Activated naive CD8-positive, alpha-beta T cell treated with anti-CD3 and anti-CD28 coated beads, Interleukin-2, amount 50 U/mL, for 24 hours (primary cell): ENCODE measurements around the gene COL18A1.

ENCODE experiments used
- ATAC-seq: fragments of 150-1000 bp; cut with Tn5 transposase; one replicate; pipeline ENCODE4 v1.10.0; 2021
- DNase-seq: peaks from one replicate; pipeline ENCODE4 v3.0.0; 2021
- H3K27ac Mint-ChIP-seq: one replicate; pipeline ENCODE4 v1.8.0; 2021; ENCODE audit warnings: mild to moderate bottlenecking, mixed read lengths
- H3K27me3 Mint-ChIP-seq: one replicate; pipeline ENCODE4 v1.8.0; 2021; ENCODE audit warnings: mixed read lengths
- H3K36me3 Mint-ChIP-seq: one replicate; pipeline ENCODE4 v1.8.0; 2021; ENCODE audit warnings: low read depth, mixed read lengths
- H3K4me1 Mint-ChIP-seq: one replicate; pipeline ENCODE4 v1.8.0; 2021; ENCODE audit warnings: mixed read lengths
- H3K4me3 Mint-ChIP-seq: one replicate; pipeline ENCODE4 v1.8.0; 2021; ENCODE audit warnings: mild to moderate bottlenecking, moderate library complexity, mixed read lengths
- H3K9me3 Mint-ChIP-seq: one replicate; pipeline ENCODE4 v1.8.0; 2021; ENCODE audit warnings: mixed read lengths

The COL18A1 gene

GRCh38 chr21:45416620-45417019 lies 11.7 kb downstream of the COL18A1 start:
- H3K4me1 Mint-ChIP-seq = no peaks in the 10 kb centered on the region
- peaks cover 2% of the 10 kb centered on the region for H3K27me3 Mint-ChIP-seq
- no peaks in the 10 kb centered on the region for H3K9me3 Mint-ChIP-seq
- DNase-seq = no peak
- no peaks in the 10 kb centered on the region for H3K36me3 Mint-ChIP-seq
- H3K4me3 Mint-ChIP-seq = no peak overlapping the region
- ATAC-seq = no peak
- H3K27ac Mint-ChIP-seq = no peak overlapping the region

GRCh38 chr21:45417256-45417950 lies 12.4 kb downstream of the COL18A1 start:
- H3K36me3 Mint-ChIP-seq = no peaks in the 10 kb centered on the region
- H3K9me3 Mint-ChIP-seq = no peaks in the 10 kb centered on the region
- no peak overlapping the region for H3K4me3 Mint-ChIP-seq
- no peaks in the 10 kb centered on the region for H3K4me1 Mint-ChIP-seq
- H3K27ac Mint-ChIP-seq = no peak overlapping the region
- ATAC-seq (no peak), DNase-seq (no peak)
- H3K27me3 Mint-ChIP-seq = peaks cover 2% of the 10 kb centered on the region

- no peak overlapping the region for H3K27ac Mint-ChIP-seq
- H3K27me3 Mint-ChIP-seq = peaks cover 2% of the 10 kb centered on the region
- ATAC-seq (no peak), DNase-seq (no peak)
- no peaks in the 10 kb centered on the region for H3K9me3 Mint-ChIP-seq
- no peaks in the 10 kb centered on the region for H3K36me3 Mint-ChIP-seq
- no peak overlapping the region for H3K4me3 Mint-ChIP-seq
- no peaks in the 10 kb centered on the region for H3K4me1 Mint-ChIP-seq
These were observed 13.0 kb downstream of the COL18A1 start for GRCh38 chr21:45417951-45418300.

GRCh38 chr21:45418301-45419071 lies 13.5 kb downstream of the COL18A1 start:
- no peaks in the 10 kb centered on the region for H3K4me1 Mint-ChIP-seq
- no peak for DNase-seq
- no peak overlapping the region for H3K27ac Mint-ChIP-seq
- H3K36me3 Mint-ChIP-seq = no peaks in the 10 kb centered on the region
- H3K9me3 Mint-ChIP-seq = no peaks in the 10 kb centered on the region
- peaks cover 2% of the 10 kb centered on the region for H3K27me3 Mint-ChIP-seq
- no peak overlapping the region for H3K4me3 Mint-ChIP-seq
- ATAC-seq = no peak

- H3K27me3 Mint-ChIP-seq = peaks cover 2% of the 10 kb centered on the region
- no peaks in the 10 kb centered on the region for H3K4me1 Mint-ChIP-seq
- no peak for ATAC-seq
- no peaks in the 10 kb centered on the region for H3K36me3 Mint-ChIP-seq
- H3K9me3 Mint-ChIP-seq = no peaks in the 10 kb centered on the region
- no peak overlapping the region for H3K4me3 Mint-ChIP-seq
- no peak overlapping the region for H3K27ac Mint-ChIP-seq
- no peak for DNase-seq
These were observed 14.2 kb downstream of the COL18A1 start for GRCh38 chr21:45419162-45419561.

GRCh38 chr21:45420061-45421041 lies 15.4 kb downstream of the COL18A1 start:
- Mint-ChIP-seq H3K4me3 (no peak overlapping the region), H3K4me1 (no peaks in the 10 kb centered on the region), H3K27ac (no peak overlapping the region), H3K36me3 (no peaks in the 10 kb centered on the region), H3K27me3 (peaks cover 2% of the 10 kb centered on the region), H3K9me3 (no peaks in the 10 kb centered on the region)
- DNase-seq = no peak
- no peak for ATAC-seq

- H3K4me3 Mint-ChIP-seq = no peak overlapping the region
- DNase-seq (no peak), ATAC-seq (no peak)
- no peak overlapping the region for H3K27ac Mint-ChIP-seq
- H3K27me3 Mint-ChIP-seq = peaks cover 2% of the 10 kb centered on the region
- no peaks in the 10 kb centered on the region for H3K4me1 Mint-ChIP-seq
- no peaks in the 10 kb centered on the region for H3K9me3 Mint-ChIP-seq
- H3K36me3 Mint-ChIP-seq = no peaks in the 10 kb centered on the region
These were observed 16.3 kb downstream of the COL18A1 start for GRCh38 chr21:45421071-45421845.

- Mint-ChIP-seq H3K9me3 (no peaks in the 10 kb centered on the region), H3K4me3 (no peak overlapping the region), H3K4me1 (no peaks in the 10 kb centered on the region), H3K27ac (no peak overlapping the region), H3K27me3 (peaks cover 2% of the 10 kb centered on the region), H3K36me3 (no peaks in the 10 kb centered on the region)
- no peak for DNase-seq
- ATAC-seq = peak; percentile 20
These were observed 17.1 kb downstream of the COL18A1 start for GRCh38 chr21:45421846-45422775.

DNA sequence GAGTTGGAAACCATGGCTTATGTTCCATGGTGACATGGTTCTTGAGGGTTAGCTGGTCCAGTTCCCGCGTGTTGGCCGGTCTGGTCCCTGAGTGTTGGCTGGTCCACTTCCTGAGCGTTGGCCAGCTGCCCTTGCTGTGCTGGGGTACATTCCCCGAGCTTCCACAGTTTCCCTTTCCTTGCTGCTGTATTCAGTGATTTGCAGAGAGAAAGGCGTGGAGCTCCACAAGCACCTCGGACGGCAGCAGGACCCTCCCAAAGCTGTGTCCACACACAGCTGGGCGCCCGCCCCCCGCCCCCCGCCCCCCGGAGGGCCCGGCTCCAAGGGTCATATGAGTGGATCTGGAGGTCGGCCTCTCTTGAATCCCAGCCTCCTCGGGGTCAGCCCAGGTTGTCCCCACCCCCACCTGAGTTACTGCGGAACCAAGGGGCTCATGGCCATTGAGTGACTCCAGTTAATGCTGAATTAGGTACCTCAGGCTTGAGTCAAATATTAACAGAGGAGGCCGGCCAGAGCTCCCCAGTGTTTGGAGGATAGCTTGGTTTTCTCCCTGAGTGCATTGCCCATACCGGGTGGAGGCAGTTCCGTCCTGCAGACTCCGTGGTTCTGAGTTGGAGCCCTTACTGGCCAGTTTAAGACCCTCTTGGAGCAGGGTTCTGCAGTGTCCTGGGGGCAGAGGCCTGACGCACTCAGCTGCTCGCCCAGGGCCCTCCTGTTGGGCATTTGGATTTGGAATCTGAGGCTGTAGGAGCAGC lies 18.4 kb downstream of the COL18A1 start:
- peaks cover 2% of the 10 kb centered on the region for H3K27me3 Mint-ChIP-seq
- no peaks in the 10 kb centered on the region for H3K36me3 Mint-ChIP-seq
- no peak for DNase-seq
- ATAC-seq = no peak
- H3K4me3 Mint-ChIP-seq = no peak overlapping the region
- H3K27ac Mint-ChIP-seq = no peak overlapping the region
- no peaks in the 10 kb centered on the region for H3K4me1 Mint-ChIP-seq
- H3K9me3 Mint-ChIP-seq = no peaks in the 10 kb centered on the region

- no peak overlapping the region for H3K27ac Mint-ChIP-seq
- H3K36me3 Mint-ChIP-seq = no peaks in the 10 kb centered on the region
- H3K9me3 Mint-ChIP-seq = no peaks in the 10 kb centered on the region
- no peak overlapping the region for H3K4me3 Mint-ChIP-seq
- ATAC-seq (no peak), DNase-seq (no peak)
- H3K4me1 Mint-ChIP-seq = no peaks in the 10 kb centered on the region
- no peaks in the 10 kb centered on the region for H3K27me3 Mint-ChIP-seq
These were observed 19.2 kb downstream of the COL18A1 start for GRCh38 chr21:45423968-45424853.

DNA sequence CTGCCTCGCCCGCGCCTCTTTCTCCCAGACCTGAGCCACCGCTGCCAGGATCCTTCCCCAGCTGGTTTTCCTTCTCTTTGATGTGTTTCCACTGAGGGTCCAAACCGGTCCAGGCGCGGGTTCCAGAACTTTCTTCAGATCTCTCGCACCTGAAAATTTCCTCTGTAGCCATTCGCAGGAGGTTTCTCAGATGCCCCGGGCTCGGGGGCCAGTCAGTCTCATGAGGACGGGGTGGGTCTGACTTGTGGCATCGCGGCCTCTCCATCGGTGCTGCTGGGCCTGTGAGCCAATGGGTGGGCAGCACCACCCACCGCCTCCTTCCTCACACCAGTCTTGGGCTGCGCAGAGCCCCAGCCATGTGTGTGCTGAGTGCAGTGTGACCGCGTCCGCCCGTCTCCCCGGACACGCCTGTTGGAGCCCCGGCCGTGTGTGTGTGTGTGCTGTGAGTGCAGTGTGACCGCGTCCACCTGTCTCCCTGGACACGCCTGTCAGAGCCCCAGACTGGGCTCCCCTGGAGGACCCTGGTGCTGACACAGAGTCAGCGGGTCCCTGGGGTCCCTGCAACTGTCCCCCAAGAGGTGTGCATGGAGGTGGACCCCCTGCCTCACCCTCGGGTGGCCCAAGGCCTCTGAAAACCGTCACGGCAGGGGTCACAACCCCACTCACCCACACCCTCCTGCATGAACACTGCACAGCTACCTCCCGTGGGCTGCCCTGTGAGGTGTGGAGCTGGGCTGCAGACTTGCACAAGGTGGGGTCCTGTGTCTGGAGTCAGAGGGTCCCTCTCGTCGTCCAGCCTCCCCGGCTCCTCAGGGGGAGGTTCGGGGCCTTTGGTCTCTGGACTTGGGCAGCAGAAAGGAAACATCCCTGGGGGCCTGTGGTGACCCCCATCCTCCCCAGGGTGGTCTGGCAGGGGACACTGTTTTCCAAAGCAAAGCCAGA lies 20.2 kb downstream of the COL18A1 start:
- H3K27ac Mint-ChIP-seq = no peak overlapping the region
- DNase-seq (no peak), ATAC-seq (no peak)
- no peaks in the 10 kb centered on the region for H3K36me3 Mint-ChIP-seq
- no peaks in the 10 kb centered on the region for H3K9me3 Mint-ChIP-seq
- H3K27me3 Mint-ChIP-seq = no peaks in the 10 kb centered on the region
- no peak overlapping the region for H3K4me3 Mint-ChIP-seq
- H3K4me1 Mint-ChIP-seq = no peaks in the 10 kb centered on the region
